RWPE1 (cell line): ENCODE data around the gene PRKCZ.
A peak's percentile ranks its signal among the peaks of the same experiment; 100 is the strongest.

ENCODE experiments used
- CTCF ChIA-PET: fragments of 350-600 bp; sonication (Branson Sonifier 250); formaldehyde crosslinking; extraction: SDS; loops from one replicate; lab custom pipeline; 2021; lab: Yijun Ruan, JAX
- POLR2A ChIA-PET: fragments of 400-600 bp; formaldehyde crosslinking; extraction: SDS; loops from one replicate; lab custom pipeline; 2020; ENCODE audit warnings: antibody characterized with exemption; ENCODE audit not compliant: low non-redundant PET; lab: Yijun Ruan, JAX
- DNase-seq: peaks from one replicate; pipeline ENCODE4 v3.0.0; 2012; ENCODE audit warnings: low spot score
- H3K27ac ChIP-seq: fragments of 450-650 bp; 2 replicates; pipeline ENCODE4 v1.5.1; 2017
- TF ChIP-seq, protein P1 (sequence below): fragments of 450-650 bp; conservative IDR thresholded peaks from 2 replicates; pipeline ENCODE4 v1.5.1; 2017; ENCODE audit warnings: low read depth, mild to moderate bottlenecking

Gene PRKCZ

DNA sequence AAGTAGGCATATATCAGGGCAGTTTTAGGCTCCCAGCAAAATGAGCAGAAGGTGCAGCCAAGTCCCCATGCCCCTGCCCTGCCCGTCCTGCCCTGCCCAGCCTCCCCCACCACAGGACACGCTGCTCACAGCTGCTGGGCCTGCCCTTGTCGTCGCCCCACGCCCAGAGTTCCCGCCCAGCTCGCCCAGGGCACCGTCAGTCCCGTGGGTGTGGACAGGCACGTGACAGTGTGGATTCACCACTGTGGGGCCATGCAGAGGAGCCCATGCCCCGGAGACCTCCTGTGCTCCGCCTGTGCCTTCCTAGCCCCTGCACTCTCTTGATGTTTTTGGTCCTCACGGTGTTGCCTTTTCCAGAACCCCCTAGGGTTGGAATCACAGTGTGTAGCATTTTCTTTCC, 137.4 kb downstream of the PRKCZ start:
- ChIA-PET POLR2A (no interaction called here), CTCF (no interaction called here)
- no peak for DNase-seq
- H3K27ac ChIP-seq = peak overlapping the region; percentile 97
- TF ChIP-seq, protein P1, sequence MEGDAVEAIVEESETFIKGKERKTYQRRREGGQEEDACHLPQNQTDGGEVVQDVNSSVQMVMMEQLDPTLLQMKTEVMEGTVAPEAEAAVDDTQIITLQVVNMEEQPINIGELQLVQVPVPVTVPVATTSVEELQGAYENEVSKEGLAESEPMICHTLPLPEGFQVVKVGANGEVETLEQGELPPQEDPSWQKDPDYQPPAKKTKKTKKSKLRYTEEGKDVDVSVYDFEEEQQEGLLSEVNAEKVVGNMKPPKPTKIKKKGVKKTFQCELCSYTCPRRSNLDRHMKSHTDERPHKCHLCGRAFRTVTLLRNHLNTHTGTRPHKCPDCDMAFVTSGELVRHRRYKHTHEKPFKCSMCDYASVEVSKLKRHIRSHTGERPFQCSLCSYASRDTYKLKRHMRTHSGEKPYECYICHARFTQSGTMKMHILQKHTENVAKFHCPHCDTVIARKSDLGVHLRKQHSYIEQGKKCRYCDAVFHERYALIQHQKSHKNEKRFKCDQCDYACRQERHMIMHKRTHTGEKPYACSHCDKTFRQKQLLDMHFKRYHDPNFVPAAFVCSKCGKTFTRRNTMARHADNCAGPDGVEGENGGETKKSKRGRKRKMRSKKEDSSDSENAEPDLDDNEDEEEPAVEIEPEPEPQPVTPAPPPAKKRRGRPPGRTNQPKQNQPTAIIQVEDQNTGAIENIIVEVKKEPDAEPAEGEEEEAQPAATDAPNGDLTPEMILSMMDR = no peak

DNA sequence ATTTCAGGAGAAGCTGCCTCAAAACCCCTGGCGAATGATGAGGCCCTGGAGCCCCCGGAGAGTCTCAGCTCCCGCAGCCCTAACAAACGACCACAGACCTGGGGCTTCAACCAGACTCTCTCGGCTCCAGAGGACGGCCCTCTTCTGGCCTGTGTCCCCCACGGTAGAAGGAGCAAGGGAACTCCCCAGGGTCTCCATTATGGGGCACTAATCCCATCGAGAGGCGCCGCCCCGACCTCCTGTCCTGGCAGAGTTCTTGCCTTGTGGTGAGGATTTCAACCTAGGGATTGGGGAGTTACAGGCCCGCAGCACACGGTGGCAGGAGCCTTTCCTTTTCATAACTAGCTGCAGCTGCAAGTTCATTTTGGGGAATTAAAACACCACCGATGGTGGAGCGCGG, 138.1 kb downstream of the PRKCZ start:
- DNase-seq = no peak
- TF ChIP-seq, protein P1 = no peak
- CTCF ChIA-PET = interaction anchor here (2.3 kb wide), 1 partner anchor 14 kb away, joined by 15 read pairs; no protein-coding TSS in a partner anchor
- POLR2A ChIA-PET = no interaction called here
- peak overlapping the region; percentile 97 for H3K27ac ChIP-seq

DNA sequence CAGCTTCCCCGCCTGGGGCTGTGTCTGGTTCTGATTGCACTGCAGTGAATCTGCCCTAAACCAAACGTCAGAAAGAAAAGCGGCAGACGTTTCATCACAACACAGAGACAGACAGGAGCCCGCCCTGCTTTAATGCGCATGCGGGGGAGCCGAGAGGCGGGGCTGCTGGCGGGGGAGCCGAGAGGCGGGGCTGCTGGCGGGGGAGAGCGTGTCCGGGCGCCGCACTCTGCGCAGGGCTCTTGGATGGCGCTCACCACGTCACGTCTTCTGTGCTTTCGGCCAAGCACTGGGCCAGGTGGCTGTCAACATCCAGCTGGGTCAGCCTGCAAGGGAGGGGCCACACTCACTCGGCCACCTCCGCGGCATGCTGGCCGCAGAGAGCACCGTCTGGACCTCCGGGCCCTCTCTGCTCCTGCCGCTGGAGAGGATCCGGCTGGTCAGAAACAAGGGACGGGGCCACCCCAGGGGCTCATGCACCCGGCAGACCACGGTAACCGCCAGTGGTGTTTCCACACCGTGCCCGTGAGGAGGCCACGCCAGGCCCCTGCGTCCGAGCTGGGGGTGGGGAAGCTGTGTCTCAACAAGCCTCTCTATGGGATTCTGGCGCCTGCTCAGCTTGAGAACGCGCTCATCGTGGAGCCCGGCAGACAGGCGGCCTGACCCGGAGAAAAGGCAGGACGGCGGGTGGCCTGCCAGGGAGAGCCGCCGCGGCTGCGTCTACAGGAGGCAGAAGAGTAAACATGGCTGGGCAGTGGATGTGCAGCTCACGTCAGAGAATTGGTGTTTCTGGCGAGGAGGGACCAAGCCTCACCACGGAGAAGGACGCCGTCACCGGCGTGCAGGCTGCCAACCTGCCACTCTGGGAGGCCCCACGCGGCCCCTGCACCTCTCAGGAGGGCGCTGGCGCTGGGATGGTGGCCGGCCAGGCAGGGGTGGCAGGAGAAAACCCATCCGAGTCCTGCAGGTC, 139.5 kb downstream of the PRKCZ start:
- TF ChIP-seq, protein P1 = no peak
- ChIA-PET POLR2A (interaction anchor here (0.6 to 1.0 kb wide), 3 partner anchors 9 to 369 kb away, joined by 3 to 5 read pairs (median 3); partner anchors contain the start of genes MORN1 and RER1), CTCF (interaction anchor here (0.6 to 2.3 kb wide), 4 partner anchors 16 to 133 kb away, joined by 3 to 15 read pairs (median 6); no protein-coding TSS in a partner anchor)
- peak overlapping the region; percentile 97 for H3K27ac ChIP-seq
- peak; percentile 93 for DNase-seq

DNA sequence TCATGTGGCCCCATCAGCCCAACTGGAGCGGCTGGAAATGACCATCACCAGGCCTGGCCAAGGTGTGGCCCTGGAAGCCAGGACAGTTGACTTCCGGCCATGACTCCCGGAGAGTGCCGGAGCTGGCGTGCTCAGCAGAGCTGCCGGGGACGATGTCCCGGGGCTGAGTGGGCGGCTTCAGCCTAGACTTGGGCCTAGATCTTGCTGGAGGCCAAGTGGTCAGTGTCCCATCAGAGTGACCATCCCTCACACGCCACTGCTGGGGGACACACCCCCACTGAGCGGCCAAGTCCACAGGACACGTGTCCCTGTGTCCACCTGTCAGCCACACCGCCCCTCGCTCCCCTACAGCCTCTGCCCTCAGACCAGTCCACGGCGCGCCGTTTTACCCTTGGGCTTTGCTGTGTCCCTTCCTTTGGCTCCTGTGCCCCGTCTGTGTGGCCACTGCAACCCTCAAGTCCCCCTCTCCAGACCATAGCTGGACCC, 140.3 kb downstream of the PRKCZ start:
- DNase-seq = no peak
- TF ChIP-seq, protein P1 = no peak
- ChIA-PET CTCF (interaction anchor here (2.3 kb wide), 1 partner anchor 16 kb away, joined by 15 read pairs; no protein-coding TSS in a partner anchor), POLR2A (interaction anchor here (1.0 kb wide), 1 partner anchor 201 kb away, joined by 3 read pairs; the partner anchor contains the start of genes MORN1 and RER1)
- peak overlapping the region; percentile 97 for H3K27ac ChIP-seq

DNA sequence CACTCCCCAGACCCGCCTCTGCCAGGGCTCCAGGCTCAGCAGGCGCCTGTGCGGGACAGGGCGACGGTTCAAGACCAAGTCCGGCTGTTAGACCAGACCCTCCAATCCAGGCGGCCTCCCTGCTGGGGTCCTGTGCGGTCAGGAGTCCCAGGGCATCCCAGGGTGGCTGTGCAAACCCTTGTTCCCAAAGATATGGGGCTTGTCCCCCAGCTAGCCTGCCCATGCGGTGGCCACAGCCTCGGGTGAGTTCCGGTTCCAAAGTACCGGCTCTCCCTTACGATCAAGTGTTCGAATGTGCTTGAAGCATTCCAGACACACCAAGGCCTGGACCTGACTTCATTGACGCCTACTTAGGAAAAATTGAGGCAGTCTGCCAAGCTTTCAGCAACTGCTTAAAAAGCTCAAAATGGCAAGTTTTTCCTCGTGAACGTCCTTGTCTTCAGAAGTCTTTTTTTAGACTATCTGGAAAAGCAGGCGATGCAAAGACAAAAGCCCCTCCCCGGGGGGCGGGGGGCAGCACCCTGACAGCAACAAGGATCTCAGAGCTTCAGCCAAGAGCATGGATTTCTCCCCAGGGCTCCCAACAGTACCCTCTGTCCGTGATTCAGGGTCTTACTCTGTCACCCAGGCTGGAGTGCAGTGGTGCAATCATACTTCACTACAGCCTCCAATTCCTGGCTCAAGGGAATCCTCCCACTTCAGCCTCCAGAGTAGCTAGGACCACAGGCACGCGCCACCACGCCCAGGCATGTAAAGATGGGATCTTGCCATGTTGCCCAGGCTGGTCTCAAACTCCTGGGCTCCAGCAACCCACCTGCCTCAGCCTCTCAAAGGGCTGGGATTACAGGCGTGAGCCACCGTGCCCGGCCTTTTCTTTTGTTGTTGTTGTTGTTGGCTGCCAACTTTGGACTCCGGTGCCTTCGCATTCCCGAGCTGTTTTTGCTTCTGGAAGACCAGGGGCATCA, 142.1 kb downstream of the PRKCZ start:
- DNase-seq = no peak
- peak overlapping the region; percentile 97 for H3K27ac ChIP-seq
- TF ChIP-seq, protein P1 = no peak
- ChIA-PET CTCF (interaction anchor here (2.0 kb wide), 1 partner anchor 190 kb away, joined by 11 read pairs; no protein-coding TSS in a partner anchor), POLR2A (no interaction called here)
